Right lobe of liver (tissue), 4 donors: Measurements from ENCODE around the gene RNF34.

Source experiments
- POLR2A ChIP-seq: fragments of 450-650 bp; IDR thresholded peaks from one replicate; pipeline ENCODE4 v1.6.1; 2017; ENCODE audit warnings: antibody characterized with exemption, mild to moderate bottlenecking
- TF ChIP-seq, protein P1 (sequence below), 4 donors: fragments of 200-600 bp in 3 of 4; fragments of 450-650 bp in 1 of 4; IDR thresholded peaks; one replicate each; pipeline versions ENCODE4 v1.5.1 to v1.8.0; 2016 to 2022; ENCODE audit warnings: antibody characterized with exemption in 4 of 4, mild to moderate bottlenecking in 2 of 4
- donor health status: DM: no; HTN: no; CAD: no.
- donor health status: DM: no; HTN: no; CAD: no.
- donor health status: DM: no; HTN: yes; CAD: no.

DNA sequence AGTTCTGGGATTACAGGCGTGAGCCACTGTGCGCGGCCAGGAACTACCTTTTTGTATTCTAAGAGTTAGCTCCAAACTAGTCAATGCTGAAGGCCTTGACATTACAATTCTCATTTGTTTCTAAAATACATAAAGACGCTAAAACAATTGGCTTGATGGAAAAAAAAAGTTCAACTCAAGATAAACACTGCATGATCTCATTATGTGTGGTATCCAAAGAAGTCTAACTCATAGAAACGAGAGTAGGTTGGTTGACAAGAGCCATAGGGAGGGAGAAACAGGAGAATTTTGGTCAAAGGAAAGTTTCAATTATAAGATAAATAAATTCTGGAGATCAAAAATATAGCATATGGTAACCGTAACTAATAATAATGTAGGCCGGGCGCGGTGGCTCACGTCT lies 20.0 kb upstream of the RNF34 start:
- TF ChIP-seq, protein P1, sequence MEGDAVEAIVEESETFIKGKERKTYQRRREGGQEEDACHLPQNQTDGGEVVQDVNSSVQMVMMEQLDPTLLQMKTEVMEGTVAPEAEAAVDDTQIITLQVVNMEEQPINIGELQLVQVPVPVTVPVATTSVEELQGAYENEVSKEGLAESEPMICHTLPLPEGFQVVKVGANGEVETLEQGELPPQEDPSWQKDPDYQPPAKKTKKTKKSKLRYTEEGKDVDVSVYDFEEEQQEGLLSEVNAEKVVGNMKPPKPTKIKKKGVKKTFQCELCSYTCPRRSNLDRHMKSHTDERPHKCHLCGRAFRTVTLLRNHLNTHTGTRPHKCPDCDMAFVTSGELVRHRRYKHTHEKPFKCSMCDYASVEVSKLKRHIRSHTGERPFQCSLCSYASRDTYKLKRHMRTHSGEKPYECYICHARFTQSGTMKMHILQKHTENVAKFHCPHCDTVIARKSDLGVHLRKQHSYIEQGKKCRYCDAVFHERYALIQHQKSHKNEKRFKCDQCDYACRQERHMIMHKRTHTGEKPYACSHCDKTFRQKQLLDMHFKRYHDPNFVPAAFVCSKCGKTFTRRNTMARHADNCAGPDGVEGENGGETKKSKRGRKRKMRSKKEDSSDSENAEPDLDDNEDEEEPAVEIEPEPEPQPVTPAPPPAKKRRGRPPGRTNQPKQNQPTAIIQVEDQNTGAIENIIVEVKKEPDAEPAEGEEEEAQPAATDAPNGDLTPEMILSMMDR (IDR thresholded peaks at IDR 0.05) = no peak
- TF ChIP-seq POLR2A = no peak
